HCT116 (cell line): ENCODE results near the gene MED27. TPM values are rescaled to one million over a fixed set of nuclear protein-coding genes. Genes with fewer than 3 reads are reported as not detected.

Experiments used
- ATAC-seq: fragments of 200-7000 bp; cut with Tn5 transposase; 2 replicates; pipeline ENCODE4 v1.9.1; 2020; ENCODE audit warnings: mild to moderate bottlenecking, moderate library complexity
- BruUV-seq: library from RNA; stranded (reverse); fragments of 400-500 nt; replicated peaks from 2 replicates; lab custom pipeline; 2021; lab: Mats Ljungman, UMichigan
- CTCF ChIA-PET: fragments of 300-600 bp; sonication (Branson Sonifier 250); formaldehyde crosslinking; loops from one replicate; lab custom pipeline; 2021; ENCODE audit warnings: antibody characterized with exemption; lab: Charles Lee
- POLR2A ChIA-PET: fragments of 300-600, 350-600 bp; sonication (Branson Sonifier 250); formaldehyde crosslinking; loops from one replicate; lab custom pipeline; 2021; ENCODE audit warnings: antibody characterized with exemption; lab: Charles Lee
- RAD21 ChIA-PET, 2 experiments: fragments of 300-600 bp; sonication (Branson Sonifier 250); formaldehyde crosslinking; loops; one replicate each; lab custom pipeline; 2023; ENCODE audit warnings: low total read pairs in 2 of 2; ENCODE audit not compliant: uncharacterized antibody in 2 of 2, unreplicated experiment in 2 of 2, low non-redundant PET in 1 of 2; lab: Charles Lee
- DNase-seq: peaks from one replicate; pipeline ENCODE4 v3.0.0-alpha.2; 2010; ENCODE audit warnings: low read depth, low spot score
- H2AFZ ChIP-seq: fragments of 200-600 bp; shearing (Covaris generic), sonication (generic); 2 replicates; pipeline ENCODE4 v1.6.1; 2017; ENCODE audit warnings: low read depth, mixed run types, mixed read lengths, antibody characterized with exemption, low read length; ENCODE audit not compliant: poor library complexity, severe bottlenecking
- H3K27ac ChIP-seq: 2 replicates; pipeline ENCODE4 v1.5.1; 2012; ENCODE audit warnings: low read depth, low read length
- H3K27me3 ChIP-seq: fragments of 200-600 bp; sonication (generic); 2 replicates; pipeline ENCODE4 v1.6.1; 2016; ENCODE audit warnings: mixed run types, low read length, mixed read lengths; ENCODE audit not compliant: insufficient read depth
- H3K36me3 ChIP-seq, 2 experiments: fragments of 200-500 bp in 1 of 2; fragments of 200-600 bp in 1 of 2; sonication (Bioruptor generic) in 1 of 2; sonication (generic) in 1 of 2; 2 replicates each; pipeline versions ENCODE4 v1.5.1 to v1.6.1; 2014 to 2016; ENCODE audit warnings: low read length in 2 of 2, inconsistent platforms in 1 of 2, mixed read lengths in 1 of 2, mixed run types in 1 of 2; ENCODE audit not compliant: insufficient read depth in 2 of 2, control insufficient read depth in 1 of 2
- H3K4me1 ChIP-seq, 2 experiments: fragments of 200-600 bp in 1 of 2; sonication (generic) in 1 of 2; 2 replicates each; pipeline versions ENCODE4 v1.5.1 to v1.6.1; 2012 to 2017; ENCODE audit warnings: low read length in 2 of 2, inconsistent platforms in 1 of 2, mild to moderate bottlenecking in 1 of 2, mixed read lengths in 1 of 2, mixed run types in 1 of 2, moderate library complexity in 1 of 2; ENCODE audit not compliant: insufficient read depth in 2 of 2, control insufficient read depth in 1 of 2
- H3K4me2 ChIP-seq: fragments of 200-600 bp; sonication (generic); 2 replicates; pipeline ENCODE4 v1.6.1; 2017; ENCODE audit warnings: mixed run types, low read length, mixed read lengths
- H3K4me3 ChIP-seq, 2 experiments: fragments of 200-600 bp in 1 of 2; sonication (generic) in 1 of 2; replicated peaks in 1 of 2; 2 replicates each; pipeline ENCODE4 v1.5.1; 2011 to 2016; ENCODE audit warnings: low read length in 2 of 2, control low read depth in 1 of 2, low read depth in 1 of 2, mild to moderate bottlenecking in 1 of 2, mixed read lengths in 1 of 2, mixed run types in 1 of 2
- H3K79me2 ChIP-seq: fragments of 200-600 bp; sonication (generic); 2 replicates; pipeline ENCODE4 v1.6.1; 2017; ENCODE audit warnings: mild to moderate bottlenecking, mixed run types, low read length, moderate library complexity, mixed read lengths; ENCODE audit not compliant: insufficient read depth
- H3K9ac ChIP-seq: fragments of 200-600 bp; sonication (generic); 2 replicates; pipeline ENCODE4 v1.6.1; 2016; ENCODE audit warnings: low read length, mixed read lengths
- H3K9me2 ChIP-seq: fragments of 200-600 bp; sonication (generic), shearing (Covaris generic); 2 replicates; pipeline ENCODE4 v1.6.1; 2017; ENCODE audit warnings: mixed run types, mild to moderate bottlenecking, moderate library complexity; ENCODE audit not compliant: insufficient read depth
- H3K9me3 ChIP-seq, 2 experiments: fragments of 200-500 bp in 1 of 2; fragments of 200-600 bp in 1 of 2; sonication (Bioruptor generic) in 1 of 2; sonication (generic) in 1 of 2; 2 replicates each; pipeline ENCODE4 v1.6.1; 2014 to 2017; ENCODE audit warnings: low read length in 2 of 2, mixed read lengths in 2 of 2, inconsistent platforms in 1 of 2, low read depth in 1 of 2, mild to moderate bottlenecking in 1 of 2, mixed run types in 1 of 2, moderate library complexity in 1 of 2; ENCODE audit not compliant: control insufficient read depth in 1 of 2, insufficient read depth in 1 of 2
- H4K20me1 ChIP-seq: fragments of 200-600 bp; sonication (generic), shearing (Covaris generic); 2 replicates; pipeline ENCODE4 v1.6.1; 2017; ENCODE audit warnings: mixed run types, mild to moderate bottlenecking, moderate library complexity; ENCODE audit not compliant: insufficient read depth
- CBX3 ChIP-seq: IDR thresholded peaks from 2 replicates; pipeline ENCODE4 v1.6.1; 2012; ENCODE audit warnings: low read depth
- EGR1 ChIP-seq: IDR thresholded peaks from 2 replicates; pipeline ENCODE4 v1.6.1; 2012; ENCODE audit warnings: low read depth
- ELF1 ChIP-seq: IDR thresholded peaks from 2 replicates; pipeline ENCODE4 v1.6.1; 2012; ENCODE audit warnings: low read depth, borderline replicate concordance
- EZH2 ChIP-seq: fragments of 200-600 bp; sonication (generic); IDR thresholded peaks from 2 replicates; pipeline ENCODE4 v1.6.1; 2017; ENCODE audit warnings: antibody characterized with exemption, mixed run types
- EZH2phosphoT487 ChIP-seq: fragments of 200-600 bp; IDR thresholded peaks from 2 replicates; pipeline ENCODE4 v1.6.1; 2018; ENCODE audit warnings: antibody characterized with exemption, borderline replicate concordance
- FOSL1 ChIP-seq: IDR thresholded peaks from 2 replicates; pipeline ENCODE4 v1.6.1; 2012; ENCODE audit warnings: low read depth
- MAX ChIP-seq: IDR thresholded peaks from 2 replicates; pipeline ENCODE4 v1.6.1; 2012
- POLR2A ChIP-seq: IDR thresholded peaks from 2 replicates; pipeline ENCODE4 v1.7.0; 2011; ENCODE audit warnings: borderline replicate concordance; ENCODE audit not compliant: insufficient read depth, insufficient read length; ENCODE audit errors: extremely low read depth
- SRF ChIP-seq: IDR thresholded peaks from 2 replicates; pipeline ENCODE4 v1.6.1; 2012; ENCODE audit warnings: low read depth
- TCF7L2 ChIP-seq: IDR thresholded peaks from 2 replicates; pipeline ENCODE4 v1.7.0; 2011; ENCODE audit warnings: borderline replicate concordance, inconsistent platforms; ENCODE audit not compliant: insufficient read depth, insufficient read length; ENCODE audit errors: extremely low read depth
- YY1 ChIP-seq: IDR thresholded peaks from 2 replicates; pipeline ENCODE4 v1.6.1; 2011; ENCODE audit warnings: low read length, low read depth, moderate library complexity, mild to moderate bottlenecking; ENCODE audit not compliant: insufficient replicate concordance; ENCODE audit errors: extremely low read depth
- ZFX ChIP-seq: fragments of 450-650 bp; IDR thresholded peaks from 2 replicates; pipeline ENCODE4 v1.6.1; 2017
- ZNF274 ChIP-seq: fragments of 200-500 bp; sonication (Bioruptor generic); IDR thresholded peaks from 2 replicates; pipeline ENCODE4 v1.6.1; 2014; ENCODE audit warnings: mild to moderate bottlenecking, low read depth, low read length, inconsistent platforms
- intact Hi-C: fragments of 100-400 bp; cut with micrococcal nuclease; formaldehyde crosslinking; loops from 2 replicates; pipeline ENCODE4 v1.10.0; 2022
- total RNA-seq: library from RNA; stranded (reverse); gene quantifications from one replicate; pipeline ENCODE4 v1.2.1, GENCODE V29; 2021; ENCODE audit not compliant: unreplicated experiment
- TF ChIP-seq, protein P1 (sequence below): IDR thresholded peaks from 2 replicates; pipeline ENCODE4 v1.6.1; 2012; ENCODE audit warnings: low read depth
- TF ChIP-seq, protein P2 (sequence below): IDR thresholded peaks from 2 replicates; pipeline ENCODE4 v1.6.1; 2011; ENCODE audit warnings: mild to moderate bottlenecking, low read length, moderate library complexity; ENCODE audit not compliant: insufficient replicate concordance; ENCODE audit errors: extremely low read depth

The MED27 gene
- total RNA-seq, 1 experiment from 2014 or later = 26.9 TPM

DNA sequence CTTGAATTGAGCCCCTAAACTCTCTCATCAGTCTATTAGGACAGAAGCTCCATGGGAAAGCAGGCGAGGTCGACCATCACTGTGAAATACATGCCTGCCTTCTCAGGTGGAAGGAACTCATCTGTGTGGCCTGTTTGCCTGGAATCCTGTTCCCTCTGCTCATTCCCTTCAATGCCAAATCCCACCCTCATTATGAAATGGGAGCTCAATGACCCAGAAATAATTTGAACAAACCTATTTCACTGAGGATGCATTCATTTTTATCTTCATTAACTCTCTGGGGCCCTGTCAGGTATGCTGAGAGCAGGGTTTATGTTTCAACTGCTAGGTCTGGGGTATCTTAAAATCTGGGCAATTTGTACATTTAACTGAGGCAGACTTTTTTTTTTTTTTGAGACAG, 142.2 kb downstream of the MED27 start:
- no peak for DNase-seq
- no peaks in the 10 kb centered on the region for H4K20me1 ChIP-seq
- BruUV-seq = no TSS peak
- ChIA-PET RAD21 (no interaction called here), CTCF (no interaction called here), POLR2A (no interaction called here)
- no peak overlapping the region for H2AFZ ChIP-seq
- H3K4me3 ChIP-seq = no peak overlapping the region
- intact Hi-C loops = no loop called here
- H3K9ac ChIP-seq = no peak overlapping the region
- no peaks in the 10 kb centered on the region for H3K9me3 ChIP-seq
- H3K79me2 ChIP-seq = no peaks in the 10 kb centered on the region
- no peaks in the 10 kb centered on the region for H3K9me2 ChIP-seq
- no peaks in the 10 kb centered on the region for H3K27me3 ChIP-seq
- no peaks in the 10 kb centered on the region for H3K4me1 ChIP-seq
- H3K4me2 ChIP-seq = no peak overlapping the region
- no peak for ATAC-seq
- TF ChIP-seq, protein P1, sequence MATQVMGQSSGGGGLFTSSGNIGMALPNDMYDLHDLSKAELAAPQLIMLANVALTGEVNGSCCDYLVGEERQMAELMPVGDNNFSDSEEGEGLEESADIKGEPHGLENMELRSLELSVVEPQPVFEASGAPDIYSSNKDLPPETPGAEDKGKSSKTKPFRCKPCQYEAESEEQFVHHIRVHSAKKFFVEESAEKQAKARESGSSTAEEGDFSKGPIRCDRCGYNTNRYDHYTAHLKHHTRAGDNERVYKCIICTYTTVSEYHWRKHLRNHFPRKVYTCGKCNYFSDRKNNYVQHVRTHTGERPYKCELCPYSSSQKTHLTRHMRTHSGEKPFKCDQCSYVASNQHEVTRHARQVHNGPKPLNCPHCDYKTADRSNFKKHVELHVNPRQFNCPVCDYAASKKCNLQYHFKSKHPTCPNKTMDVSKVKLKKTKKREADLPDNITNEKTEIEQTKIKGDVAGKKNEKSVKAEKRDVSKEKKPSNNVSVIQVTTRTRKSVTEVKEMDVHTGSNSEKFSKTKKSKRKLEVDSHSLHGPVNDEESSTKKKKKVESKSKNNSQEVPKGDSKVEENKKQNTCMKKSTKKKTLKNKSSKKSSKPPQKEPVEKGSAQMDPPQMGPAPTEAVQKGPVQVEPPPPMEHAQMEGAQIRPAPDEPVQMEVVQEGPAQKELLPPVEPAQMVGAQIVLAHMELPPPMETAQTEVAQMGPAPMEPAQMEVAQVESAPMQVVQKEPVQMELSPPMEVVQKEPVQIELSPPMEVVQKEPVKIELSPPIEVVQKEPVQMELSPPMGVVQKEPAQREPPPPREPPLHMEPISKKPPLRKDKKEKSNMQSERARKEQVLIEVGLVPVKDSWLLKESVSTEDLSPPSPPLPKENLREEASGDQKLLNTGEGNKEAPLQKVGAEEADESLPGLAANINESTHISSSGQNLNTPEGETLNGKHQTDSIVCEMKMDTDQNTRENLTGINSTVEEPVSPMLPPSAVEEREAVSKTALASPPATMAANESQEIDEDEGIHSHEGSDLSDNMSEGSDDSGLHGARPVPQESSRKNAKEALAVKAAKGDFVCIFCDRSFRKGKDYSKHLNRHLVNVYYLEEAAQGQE = no peak
- no peak for TF ChIP-seq EGR1
- no peak for TF ChIP-seq YY1
- no peak for TF ChIP-seq EZH2phosphoT487
- no peak for TF ChIP-seq SRF
- no peak for TF ChIP-seq CBX3
- no peak for TF ChIP-seq POLR2A
- TF ChIP-seq FOSL1 = no peak
- no peak for TF ChIP-seq MAX
- TF ChIP-seq TCF7L2 = no peak
- no peak for TF ChIP-seq ELF1
- TF ChIP-seq, protein P2, sequence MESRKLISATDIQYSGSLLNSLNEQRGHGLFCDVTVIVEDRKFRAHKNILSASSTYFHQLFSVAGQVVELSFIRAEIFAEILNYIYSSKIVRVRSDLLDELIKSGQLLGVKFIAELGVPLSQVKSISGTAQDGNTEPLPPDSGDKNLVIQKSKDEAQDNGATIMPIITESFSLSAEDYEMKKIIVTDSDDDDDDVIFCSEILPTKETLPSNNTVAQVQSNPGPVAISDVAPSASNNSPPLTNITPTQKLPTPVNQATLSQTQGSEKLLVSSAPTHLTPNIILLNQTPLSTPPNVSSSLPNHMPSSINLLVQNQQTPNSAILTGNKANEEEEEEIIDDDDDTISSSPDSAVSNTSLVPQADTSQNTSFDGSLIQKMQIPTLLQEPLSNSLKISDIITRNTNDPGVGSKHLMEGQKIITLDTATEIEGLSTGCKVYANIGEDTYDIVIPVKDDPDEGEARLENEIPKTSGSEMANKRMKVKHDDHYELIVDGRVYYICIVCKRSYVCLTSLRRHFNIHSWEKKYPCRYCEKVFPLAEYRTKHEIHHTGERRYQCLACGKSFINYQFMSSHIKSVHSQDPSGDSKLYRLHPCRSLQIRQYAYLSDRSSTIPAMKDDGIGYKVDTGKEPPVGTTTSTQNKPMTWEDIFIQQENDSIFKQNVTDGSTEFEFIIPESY = no peak
- no peak for TF ChIP-seq ZFX
- TF ChIP-seq ZNF274 = no peak
- TF ChIP-seq EZH2 = no peak
- no peaks in the 10 kb centered on the region for H3K36me3 ChIP-seq
- H3K27ac ChIP-seq = no peak overlapping the region
